ENCODE results near the gene TAF10.

GRCh38 chr11:6640985-6641701 lies 29.1 kb upstream of the TAF10 start:
- TF ChIP-seq MAX (IDR thresholded peaks at IDR 0.05) (no peak), SETDB1 (CRISPR knock-in tag; IDR thresholded peaks at IDR 0.05; ENCODE audit: borderline replicate concordance) (no peak), IRF1 (CRISPR knock-in tag; IDR thresholded peaks at IDR 0.05; ENCODE audit: low read depth) (no peak), ZNF780A (CRISPR knock-in tag; IDR thresholded peaks at IDR 0.05) (no peak), JUND (CRISPR knock-in tag; IDR thresholded peaks at IDR 0.05) (no peak), ZFP36 (IDR thresholded peaks at IDR 0.05; ENCODE audit: borderline replicate concordance, low read depth, low read length, partially characterized antibody) (no peak), ZNF776 (CRISPR knock-in tag; IDR thresholded peaks at IDR 0.05) (no peak), E2F5 (CRISPR knock-in tag; conservative IDR thresholded peaks at IDR 0.05) (no peak)

All from HepG2 (cell line).